HG03469 (cell line): Measurements from ENCODE around the gene MAN2B2.
"Not testable (repeated sequence)": the region's sequence is repeated elsewhere in the genome, so short reads cannot be mapped to it uniquely, and the experiment has no call there.

Source experiments
- ATAC-seq: cut with Tn5 transposase; IDR thresholded peaks from one replicate; pipeline ENCODE4 v1.9.1; 2021; ENCODE audit warnings: mild to moderate bottlenecking, moderate library complexity, moderate number of reproducible peaks; ENCODE audit not compliant: unreplicated experiment

MAN2B2 gene

DNA sequence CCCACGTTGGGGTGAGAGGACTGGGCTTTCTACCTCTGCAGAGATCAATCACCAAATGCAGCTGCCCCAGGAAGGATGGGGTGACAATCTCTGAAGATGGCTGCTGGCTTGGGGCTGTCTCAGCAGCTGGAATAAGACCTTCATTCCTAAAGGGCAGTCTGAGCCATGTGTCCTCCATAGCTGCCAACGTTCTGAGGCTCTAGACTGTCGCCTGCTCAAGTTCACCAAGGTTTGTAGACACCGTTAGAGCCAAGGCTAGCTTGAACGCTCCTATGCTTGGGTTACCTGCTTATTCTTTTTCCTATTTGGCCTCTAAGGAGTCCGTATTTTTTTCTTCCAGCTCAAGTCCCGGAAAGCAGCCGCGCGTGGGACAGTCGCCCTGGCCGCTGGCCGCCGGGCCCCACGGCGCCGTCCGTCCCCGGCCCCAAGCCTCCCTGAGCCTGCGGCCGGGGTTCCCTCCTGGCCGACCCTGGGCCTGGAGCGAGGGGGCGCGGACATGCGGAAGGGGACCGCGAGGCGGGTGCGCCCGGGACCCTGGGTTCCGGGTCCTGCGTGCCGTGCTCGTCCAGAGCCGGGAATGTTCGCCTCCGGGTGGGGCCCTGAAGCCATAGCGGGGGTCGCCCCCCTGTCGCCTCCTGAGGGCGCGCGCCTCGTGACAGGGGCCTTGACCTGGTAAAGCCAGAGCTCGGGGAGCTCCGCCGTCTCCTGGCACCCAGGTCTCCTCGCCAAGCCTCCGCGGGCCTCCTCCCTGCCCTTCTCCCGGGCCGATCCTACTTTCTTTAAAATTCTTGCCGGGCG is 88.8 kb downstream of the MAN2B2 start:
- no peak for ATAC-seq

DNA sequence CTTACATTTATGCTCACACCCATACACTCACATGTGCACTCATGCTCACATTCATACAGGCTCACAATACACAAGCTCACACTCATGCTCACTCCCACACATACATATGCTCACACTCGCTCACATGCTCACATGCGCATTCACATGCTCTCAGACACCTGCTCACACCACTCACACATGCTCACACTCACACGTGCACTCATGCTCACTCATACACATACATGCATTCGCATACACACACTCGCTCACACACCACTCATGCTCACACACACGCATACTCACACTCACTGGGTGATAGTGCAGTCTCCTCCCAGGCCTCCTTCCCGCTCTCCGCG is 90.3 kb downstream of the MAN2B2 start:
- ATAC-seq: no peak

DNA sequence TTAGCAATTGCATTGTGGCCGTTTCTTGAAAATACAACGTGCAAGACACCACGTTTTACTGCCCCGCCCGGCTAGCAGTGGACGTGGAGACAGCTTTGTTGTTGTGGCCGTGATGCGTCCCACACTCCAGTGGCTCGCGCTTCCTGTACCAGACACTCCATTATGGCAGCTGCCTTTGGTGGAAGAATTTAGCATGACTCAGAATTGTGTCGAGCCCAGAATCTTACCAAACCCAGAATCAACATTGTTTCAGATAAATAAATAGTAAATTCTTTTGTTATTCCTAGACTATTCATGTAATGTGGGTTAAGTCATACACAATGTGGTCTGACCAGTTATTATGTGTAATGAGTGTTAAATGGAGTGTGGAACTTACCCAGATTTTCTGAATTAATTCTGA is 93.4 kb downstream of the MAN2B2 start:
- ATAC-seq: no peak

DNA sequence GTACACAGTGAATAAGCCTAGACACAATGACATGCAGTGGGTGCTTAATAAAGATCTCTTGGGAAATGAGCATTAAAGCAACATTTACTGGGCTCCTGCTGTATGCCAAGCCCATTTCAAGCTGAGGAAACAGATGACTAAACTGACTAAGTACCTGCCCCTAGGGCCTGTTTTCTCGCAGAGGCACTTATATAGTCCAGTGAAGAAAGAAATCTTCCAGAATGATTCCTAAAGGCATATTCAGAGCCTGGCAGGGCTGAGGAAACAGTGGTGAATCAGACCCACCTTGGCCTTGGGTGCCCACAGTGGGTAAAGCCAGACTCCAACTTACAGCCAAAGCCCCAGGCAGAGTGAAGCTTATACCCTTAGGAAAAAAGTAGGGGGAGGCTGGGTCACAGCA is 96.7 kb downstream of the MAN2B2 start:
- no peak for ATAC-seq

DNA sequence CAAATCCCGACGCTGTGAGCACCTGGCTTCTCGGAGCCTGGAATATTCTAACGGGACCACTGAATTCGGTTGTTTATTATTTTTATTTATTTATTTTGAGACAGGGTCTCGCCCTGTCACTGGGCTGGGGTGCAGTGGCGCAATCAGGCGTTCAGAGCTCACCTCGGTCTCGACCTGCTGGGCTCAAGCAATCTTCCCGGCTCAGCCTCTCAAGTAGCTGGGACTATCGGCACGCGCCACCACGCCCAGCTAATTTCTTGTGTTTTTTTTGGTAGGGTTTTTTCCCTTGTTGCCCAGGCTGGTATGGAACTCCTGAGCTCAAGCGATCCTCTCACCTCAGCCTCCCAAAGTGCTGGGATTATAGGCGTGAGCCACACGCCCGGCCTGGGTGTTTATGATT is 97.1 kb downstream of the MAN2B2 start:
- ATAC-seq: no peak

DNA sequence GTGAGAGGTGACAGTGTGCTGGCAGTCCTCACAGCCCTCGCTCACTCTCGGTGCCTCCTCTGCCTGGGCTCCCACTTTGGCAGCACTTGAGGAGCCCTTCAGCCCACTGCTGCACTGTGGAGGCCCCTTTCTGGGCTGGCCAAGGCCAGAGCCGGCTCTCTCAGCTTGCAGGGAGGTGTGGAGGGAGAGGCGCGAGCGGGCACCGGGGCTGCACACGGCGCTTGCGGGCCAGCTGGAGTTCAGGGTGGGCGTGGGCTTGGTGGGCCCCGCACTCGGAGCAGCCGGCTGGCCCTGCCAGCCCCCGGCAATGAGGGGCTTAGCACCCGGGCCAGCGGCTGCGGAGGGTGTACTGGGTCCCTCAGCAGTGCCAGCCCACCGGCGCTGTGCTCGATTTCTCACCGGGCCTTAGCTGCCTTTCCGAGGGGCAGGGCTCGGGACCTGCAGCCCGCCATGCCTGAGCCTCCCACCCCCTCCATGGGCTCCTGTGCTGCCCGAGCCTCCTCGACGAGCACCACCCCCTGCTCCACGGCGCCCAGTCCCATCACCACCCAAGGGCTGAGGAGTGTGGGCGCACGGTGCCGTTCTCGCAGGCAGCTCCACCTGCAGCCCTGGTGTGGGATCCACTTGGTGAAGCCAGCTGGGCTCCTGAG is 97.7 kb downstream of the MAN2B2 start:
- not testable (repeated sequence) for ATAC-seq
